Mesendoderm (in vitro differentiated cells): ENCODE results near the gene ARL10.
"Not testable (repeated sequence)": the region's sequence is repeated elsewhere in the genome, so short reads cannot be mapped to it uniquely, and the experiment has no call there.

Experiments
- DNase-seq: peaks from one replicate; pipeline ENCODE4 v3.0.0; 2013
- H2AK5ac ChIP-seq: 2 replicates; pipeline ENCODE4 v1.6.1; 2013; ENCODE audit warnings: low read length, inconsistent platforms
- H2BK120ac ChIP-seq: 2 replicates; pipeline ENCODE4 v1.6.1; 2013; ENCODE audit warnings: low read depth, mild to moderate bottlenecking, low read length, moderate library complexity, mixed read lengths
- H2BK15ac ChIP-seq: replicated peaks from 2 replicates; pipeline ENCODE4 v1.6.1; 2013; ENCODE audit warnings: low read depth, mild to moderate bottlenecking, moderate library complexity
- H2BK5ac ChIP-seq: 2 replicates; pipeline ENCODE4 v1.6.1; 2013; ENCODE audit warnings: low read length, inconsistent platforms
- H3K18ac ChIP-seq: 2 replicates; pipeline ENCODE4 v1.6.1; 2013; ENCODE audit warnings: mild to moderate bottlenecking, low read length, mixed read lengths
- H3K23ac ChIP-seq: one replicate; pipeline ENCODE4 v1.6.1; 2013; ENCODE audit warnings: low read length
- H3K27ac ChIP-seq: 2 replicates; pipeline ENCODE4 v1.5.1; 2013; ENCODE audit warnings: low read depth, mild to moderate bottlenecking, inconsistent platforms, low read length, moderate library complexity
- H3K27me3 ChIP-seq: 2 replicates; pipeline ENCODE4 v1.6.1; 2013; ENCODE audit warnings: low read length, control low read depth, mild to moderate bottlenecking, inconsistent platforms; ENCODE audit not compliant: insufficient read depth, poor library complexity
- H3K36me3 ChIP-seq: 2 replicates; pipeline ENCODE4 v1.6.1; 2013; ENCODE audit warnings: low read length, inconsistent platforms; ENCODE audit not compliant: control insufficient read depth, insufficient read depth
- H3K4ac ChIP-seq: one replicate; pipeline ENCODE4 v1.6.1; 2013; ENCODE audit warnings: low read depth, mild to moderate bottlenecking, low read length, moderate library complexity
- H3K4me1 ChIP-seq: 2 replicates; pipeline ENCODE4 v1.6.1; 2013; ENCODE audit warnings: low read depth, low read length, inconsistent platforms; ENCODE audit not compliant: control insufficient read depth
- H3K4me2 ChIP-seq: 2 replicates; pipeline ENCODE4 v1.6.1; 2013; ENCODE audit warnings: low read length
- H3K4me3 ChIP-seq: 2 replicates; pipeline ENCODE4 v1.5.1; 2013; ENCODE audit warnings: mild to moderate bottlenecking, low read length
- H3K56ac ChIP-seq: one replicate; pipeline ENCODE4 v1.6.1; 2013; ENCODE audit warnings: low read length
- H3K79me1 ChIP-seq: 2 replicates; pipeline ENCODE4 v1.6.1; 2013; ENCODE audit warnings: low read length, inconsistent platforms
- H3K79me2 ChIP-seq: 2 replicates; pipeline ENCODE4 v1.6.1; 2013; ENCODE audit warnings: mild to moderate bottlenecking, low read length; ENCODE audit not compliant: control insufficient read depth, insufficient read depth
- H3K9ac ChIP-seq: 2 replicates; pipeline ENCODE4 v1.6.1; 2013; ENCODE audit warnings: low read length, inconsistent platforms
- H4K5ac ChIP-seq: one replicate; pipeline ENCODE4 v1.6.1; 2013; ENCODE audit warnings: low read length
- H4K8ac ChIP-seq: one replicate; pipeline ENCODE4 v1.6.1; 2013; ENCODE audit warnings: low read depth, mild to moderate bottlenecking, control low read depth, low read length, moderate library complexity
- WGBS: extraction: QIAGEN DNeasy Blood & Tissue Kit; methylation state at CpG from one replicate; pipeline ENCODE4 v1.1.7; 2013; ENCODE audit warnings: low lambda C conversion rate, missing lambda C conversion rate; ENCODE audit not compliant: insufficient coverage; ENCODE audit errors: extremely low coverage; 5-methylcytosine and 5-hydroxymethylcytosine counted together

ARL10 gene

DNA sequence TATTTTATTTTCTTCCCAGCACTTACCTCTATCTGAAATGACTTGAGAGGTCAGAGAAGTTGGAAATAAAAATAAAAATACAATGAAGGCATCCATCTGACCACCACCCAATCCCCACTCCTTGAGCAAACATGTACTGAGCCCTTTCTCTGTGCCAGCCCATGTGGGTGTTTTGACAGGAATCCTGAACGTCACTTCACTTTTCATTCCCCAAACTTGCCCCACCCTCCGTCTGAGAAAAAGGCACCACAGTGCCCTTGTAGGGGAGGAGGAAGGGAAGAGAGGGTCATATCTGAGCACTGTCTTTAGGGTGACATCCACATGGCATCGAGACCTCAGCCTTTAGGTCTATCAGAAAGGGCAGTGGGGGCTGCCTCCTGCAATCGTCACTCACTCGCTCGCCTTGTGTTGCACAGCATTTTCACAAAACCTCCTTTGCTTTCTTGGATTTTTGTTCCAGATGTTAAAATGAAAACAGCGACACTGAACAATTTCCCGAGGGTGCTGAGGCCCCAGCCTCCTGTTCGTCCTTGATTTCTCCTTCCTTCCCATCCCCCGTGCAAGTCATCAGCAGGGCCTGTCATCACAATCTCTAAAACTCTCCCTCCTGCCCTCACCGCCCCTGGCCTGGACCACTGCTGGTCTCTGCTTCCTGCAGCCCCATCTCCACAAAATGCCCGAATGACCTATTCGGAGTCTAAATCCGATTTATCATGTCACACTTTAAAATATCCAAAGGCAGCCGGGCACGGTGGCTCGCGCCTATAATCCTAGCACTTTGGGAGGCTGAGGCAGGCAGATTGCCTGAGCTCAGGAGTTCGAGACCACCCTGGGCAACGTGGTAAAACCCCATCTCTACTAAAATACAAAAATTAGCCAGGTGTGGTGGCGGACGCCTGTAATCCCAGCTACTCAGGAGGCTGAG lies 36.3 kb downstream of the ARL10 start:
- no peaks in the 10 kb centered on the region for H3K79me2 ChIP-seq
- H3K9ac ChIP-seq, result no peak overlapping the region
- no peaks in the 10 kb centered on the region for H3K27me3 ChIP-seq
- no peak overlapping the region for H3K4ac ChIP-seq
- no peak overlapping the region for H3K23ac ChIP-seq
- no peaks in the 10 kb centered on the region for H3K36me3 ChIP-seq
- H3K4me3 ChIP-seq, result no peak overlapping the region
- no peak overlapping the region for H3K18ac ChIP-seq
- H2BK15ac ChIP-seq, result no peak overlapping the region
- H4K8ac ChIP-seq, result no peak overlapping the region
- no peak overlapping the region for H2AK5ac ChIP-seq
- H2BK5ac ChIP-seq, result no peak overlapping the region
- H4K5ac ChIP-seq, result no peak overlapping the region
- H2BK120ac ChIP-seq, result no peak overlapping the region
- DNase-seq, result no peak
- no CpG with 5 or more reads among the region's 22 CpGs for WGBS
- no peak overlapping the region for H3K27ac ChIP-seq
- no peak overlapping the region for H3K56ac ChIP-seq
- no peaks in the 10 kb centered on the region for H3K4me1 ChIP-seq
- no peaks in the 10 kb centered on the region for H3K79me1 ChIP-seq
- H3K4me2 ChIP-seq, result no peak overlapping the region

DNA sequence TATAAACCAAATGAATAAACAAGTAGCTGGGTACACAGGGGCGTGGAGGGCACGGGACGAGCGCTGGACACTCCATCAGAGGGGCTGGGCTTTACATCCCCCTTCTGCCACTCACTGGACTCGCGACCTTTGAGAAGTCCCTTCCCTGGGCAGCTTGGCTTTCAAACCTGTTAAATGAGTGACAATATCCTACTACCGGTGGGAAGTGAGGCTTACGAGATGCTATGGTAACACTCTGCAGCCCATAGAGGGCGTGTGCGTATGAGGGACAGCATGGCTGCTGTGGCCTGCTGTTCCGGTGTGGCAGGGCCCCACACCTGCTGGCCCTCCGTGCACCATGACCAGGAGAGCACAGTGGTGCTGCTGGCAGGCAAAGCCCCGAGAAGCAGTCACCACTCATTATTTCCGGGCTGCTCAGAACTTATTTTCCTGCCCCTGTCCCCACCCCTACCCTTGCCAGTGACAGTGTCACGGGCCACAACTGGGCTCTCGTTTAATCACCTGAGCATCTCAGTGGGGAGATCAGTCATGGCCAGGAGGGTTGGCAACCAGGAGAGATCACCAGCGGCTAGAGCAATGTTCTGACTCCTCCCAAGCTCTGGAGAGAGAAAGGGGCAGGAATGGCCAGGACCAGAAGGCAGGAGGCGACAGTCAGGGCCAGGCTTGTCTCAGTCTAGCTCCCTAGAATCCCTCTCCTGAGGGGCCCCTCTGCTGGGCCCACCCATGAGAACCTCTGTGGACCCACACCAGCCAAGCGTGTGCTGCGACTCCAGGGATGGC lies 40.6 kb downstream of the ARL10 start:
- WGBS, result no CpG with 5 or more reads among the region's 20 CpGs
- H3K36me3 ChIP-seq, result no peaks in the 10 kb centered on the region
- H3K4me1 ChIP-seq, result no peaks in the 10 kb centered on the region

DNA sequence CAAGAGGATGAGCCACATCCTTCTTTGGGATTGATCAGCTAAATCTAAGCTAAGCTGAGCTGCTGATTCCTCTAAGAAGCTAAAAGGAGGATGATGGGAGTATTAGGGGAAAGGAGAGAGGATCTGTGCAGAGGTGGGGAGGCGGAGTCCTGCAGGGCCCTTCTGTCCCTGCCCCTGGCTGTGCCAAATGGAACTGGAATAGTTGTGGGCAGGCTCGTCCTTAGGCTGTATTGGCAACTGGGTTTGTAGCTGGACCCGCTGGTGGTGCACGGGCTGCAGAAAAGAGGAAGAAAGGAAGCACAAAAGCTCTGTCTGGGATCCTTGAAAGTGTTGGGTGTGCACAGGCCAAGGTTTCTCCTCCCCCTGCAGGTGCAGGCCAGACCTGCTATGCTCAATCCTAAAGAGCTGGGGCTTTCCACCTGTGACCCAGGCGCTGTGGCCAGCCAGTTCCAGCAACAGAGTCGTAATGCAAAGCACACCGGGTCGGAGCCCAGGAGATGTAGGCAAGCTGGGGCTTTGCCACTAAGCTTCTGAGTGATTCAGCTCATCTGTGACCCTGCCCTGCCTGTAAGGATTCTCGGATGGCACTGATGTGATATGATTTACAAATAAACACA lies 41.3 kb downstream of the ARL10 start:
- WGBS, result no CpG with 5 or more reads among the region's 9 CpGs
- H3K36me3 ChIP-seq, result no peaks in the 10 kb centered on the region

More for the DNA sequence above, 40.6 kb downstream of the ARL10 start:
- Histone ChIP-seq H3K27ac (no peak overlapping the region), H4K5ac (no peak overlapping the region), H3K23ac (no peak overlapping the region), H3K79me2 (no peaks in the 10 kb centered on the region), H3K56ac (no peak overlapping the region), H2BK5ac (no peak overlapping the region), H4K8ac (no peak overlapping the region), H3K4me2 (no peak overlapping the region), H2BK120ac (no peak overlapping the region), H2AK5ac (no peak overlapping the region), H3K4me3 (no peak overlapping the region), H3K4ac (no peak overlapping the region), H2BK15ac (no peak overlapping the region), H3K27me3 (no peaks in the 10 kb centered on the region), H3K9ac (no peak overlapping the region), H3K18ac (no peak overlapping the region), H3K79me1 (no peaks in the 10 kb centered on the region)
- DNase-seq, result peak; percentile 81

DNA sequence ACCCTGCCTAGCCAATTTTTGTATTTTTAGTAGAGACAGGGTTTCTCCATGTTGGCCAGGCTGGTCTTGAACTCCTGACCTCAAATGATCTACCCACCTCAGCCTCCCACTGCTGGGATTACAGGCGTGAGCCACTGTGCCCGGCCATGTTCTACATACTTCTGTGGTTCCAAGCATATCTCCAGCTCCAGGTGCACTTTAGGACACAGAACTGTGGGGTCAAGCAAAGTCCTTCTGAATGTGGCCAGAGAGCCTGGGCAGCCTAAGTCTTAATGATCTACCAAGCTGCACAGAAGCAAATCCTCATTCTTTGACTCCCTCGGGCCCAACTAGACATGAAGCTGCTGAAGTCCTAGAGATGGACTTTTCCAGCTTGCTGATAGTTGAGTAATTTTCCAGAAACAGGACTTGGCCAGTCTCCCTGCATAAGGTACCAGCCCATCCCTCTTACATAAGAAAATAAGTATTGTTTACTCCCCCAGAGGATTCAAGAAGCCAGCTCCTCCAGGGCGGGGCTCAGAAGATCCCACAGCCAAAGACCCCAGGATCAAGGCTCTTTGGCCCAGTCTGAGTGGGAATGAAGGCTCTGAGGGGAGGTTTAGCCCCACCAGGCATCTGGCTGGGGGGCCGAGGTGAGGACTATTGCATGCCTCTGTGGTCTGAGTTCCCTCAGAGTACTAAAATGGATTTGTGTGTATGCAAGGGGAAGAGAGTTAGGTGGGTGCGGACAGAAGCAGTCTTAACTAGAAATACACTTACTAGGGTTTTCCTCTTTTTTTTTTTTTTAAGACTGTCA lies 42.4 kb downstream of the ARL10 start:
- Histone ChIP-seq H4K5ac (no peak overlapping the region), H3K23ac (no peak overlapping the region), H3K36me3 (no peaks in the 10 kb centered on the region), H3K18ac (no peak overlapping the region), H3K79me1 (no peaks in the 10 kb centered on the region), H3K4me3 (no peak overlapping the region), H2BK120ac (no peak overlapping the region), H3K79me2 (no peaks in the 10 kb centered on the region), H3K9ac (no peak overlapping the region), H3K56ac (no peak overlapping the region), H3K4ac (no peak overlapping the region), H2BK15ac (no peak overlapping the region), H3K4me1 (no peaks in the 10 kb centered on the region), H3K27ac (no peak overlapping the region), H4K8ac (no peak overlapping the region), H2BK5ac (no peak overlapping the region), H3K27me3 (no peaks in the 10 kb centered on the region), H3K4me2 (no peak overlapping the region), H2AK5ac (no peak overlapping the region)
- DNase-seq, result no peak
- no CpG with 5 or more reads among the region's 6 CpGs for WGBS

More for the DNA sequence above, 41.3 kb downstream of the ARL10 start:
- Histone ChIP-seq H3K27ac (no peak overlapping the region), H3K56ac (no peak overlapping the region), H3K27me3 (no peaks in the 10 kb centered on the region), H2BK120ac (no peak overlapping the region), H3K4ac (no peak overlapping the region), H3K79me2 (no peaks in the 10 kb centered on the region), H2BK15ac (no peak overlapping the region), H3K79me1 (no peaks in the 10 kb centered on the region), H3K4me1 (no peaks in the 10 kb centered on the region), H4K5ac (no peak overlapping the region), H2BK5ac (no peak overlapping the region), H3K4me3 (no peak overlapping the region), H3K23ac (no peak overlapping the region), H3K4me2 (no peak overlapping the region), H4K8ac (no peak overlapping the region), H2AK5ac (no peak overlapping the region), H3K9ac (no peak overlapping the region), H3K18ac (no peak overlapping the region)
- no peak for DNase-seq

DNA sequence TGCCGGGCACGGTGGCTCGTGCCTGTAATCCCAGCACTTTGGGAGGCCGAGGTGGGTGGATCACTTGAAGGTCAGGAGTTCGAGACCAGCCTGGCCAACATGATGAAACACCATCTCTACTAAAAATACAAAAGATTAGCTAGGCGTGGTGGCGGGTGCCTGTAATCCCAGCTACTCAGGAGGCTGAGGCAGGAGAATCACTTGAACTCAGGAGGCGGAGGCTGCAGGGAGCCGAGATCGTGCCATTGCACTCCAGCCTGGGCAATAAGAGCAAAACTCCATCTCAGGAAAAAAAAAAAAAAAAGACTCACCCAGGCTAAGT lies 42.9 kb downstream of the ARL10 start:
- not testable (repeated sequence) for H3K4ac ChIP-seq, H2AK5ac ChIP-seq, H3K27ac ChIP-seq, H3K27me3 ChIP-seq, H3K4me3 ChIP-seq, H3K23ac ChIP-seq, DNase-seq, H3K18ac ChIP-seq, H3K4me2 ChIP-seq, H4K5ac ChIP-seq, H2BK15ac ChIP-seq, H4K8ac ChIP-seq, H3K79me2 ChIP-seq, H3K56ac ChIP-seq, H3K4me1 ChIP-seq, H3K9ac ChIP-seq, H3K36me3 ChIP-seq, H2BK120ac ChIP-seq, H3K79me1 ChIP-seq, H2BK5ac ChIP-seq
- no CpG with 5 or more reads among the region's 10 CpGs for WGBS
